CD4-positive, alpha-beta T cell (primary cell): ENCODE data around the gene ISM2. TPM values are rescaled to one million over a fixed set of nuclear protein-coding genes. Genes with fewer than 3 reads are reported as not detected.

Source experiments
- ATAC-seq: fragments of 200-7000 bp; cut with Tn5 transposase; one replicate; pipeline ENCODE4 v1.10.0; 2022; ENCODE audit warnings: mild to moderate bottlenecking; ENCODE audit not compliant: poor library complexity
- CTCF ChIA-PET: fragments of 350-600 bp; sonication (Branson Sonifier 250); formaldehyde crosslinking; loops from one replicate; lab custom pipeline; 2021; ENCODE audit warnings: antibody characterized with exemption, inconsistent platforms; lab: Charles Lee
- POLR2A ChIA-PET: fragments of 350-600 bp; sonication (Branson Sonifier 250); formaldehyde crosslinking; loops from one replicate; lab custom pipeline; 2021; ENCODE audit warnings: antibody characterized with exemption, inconsistent platforms; lab: Charles Lee
- DNase-seq, 14 experiments: peaks; one replicate each; pipeline ENCODE4 v3.0.0-alpha.2; 2013 to 2020; ENCODE audit warnings: mixed read lengths in 2 of 14
- H3K27ac ChIP-seq, 2 donors: one replicate each; pipeline versions ENCODE4 v1.5.1 to v1.7.0; 2013; ENCODE audit warnings: low read length in 2 of 2, low read depth in 1 of 2, mild to moderate bottlenecking in 1 of 2
- H3K27me3 ChIP-seq, 2 experiments: 1 replicate in 1 of 2; 2 replicates in 1 of 2; pipeline versions ENCODE4 v1.6.1 to v1.7.0; 2013; ENCODE audit warnings: low read length in 2 of 2, control low read depth in 1 of 2, mild to moderate bottlenecking in 1 of 2, moderate library complexity in 1 of 2; ENCODE audit not compliant: insufficient read depth in 2 of 2, control insufficient read depth in 1 of 2
- H3K36me3 ChIP-seq: one replicate; pipeline ENCODE4 v1.6.1; 2013; ENCODE audit warnings: low read length, control low read depth; ENCODE audit not compliant: insufficient read depth
- H3K4me1 ChIP-seq: one replicate; pipeline ENCODE4 v1.6.1; 2013; ENCODE audit warnings: low read length, control low read depth; ENCODE audit not compliant: insufficient read depth
- H3K4me3 ChIP-seq: one replicate; pipeline ENCODE4 v1.5.1; 2013; ENCODE audit warnings: mild to moderate bottlenecking, low read length, moderate library complexity
- H3K9me3 ChIP-seq, 2 experiments: 1 replicate in 1 of 2; 2 replicates in 1 of 2; pipeline versions ENCODE4 v1.6.1 to v1.7.0; 2013; ENCODE audit warnings: low read length in 2 of 2, mild to moderate bottlenecking in 2 of 2, control low read depth in 1 of 2, moderate library complexity in 1 of 2; ENCODE audit not compliant: control insufficient read depth in 1 of 2, insufficient read depth in 1 of 2
- H3K27ac Mint-ChIP-seq: one replicate; pipeline ENCODE4 v1.8.0; 2020; ENCODE audit warnings: mixed read lengths
- H3K27me3 Mint-ChIP-seq: one replicate; pipeline ENCODE4 v1.8.0; 2021; ENCODE audit warnings: mixed read lengths
- H3K36me3 Mint-ChIP-seq: one replicate; pipeline ENCODE4 v1.8.0; 2021; ENCODE audit warnings: low read depth, mixed read lengths
- H3K4me1 Mint-ChIP-seq: one replicate; pipeline ENCODE4 v1.8.0; 2021; ENCODE audit warnings: low read depth, mixed read lengths
- H3K4me3 Mint-ChIP-seq: one replicate; pipeline ENCODE4 v1.8.0; 2020; ENCODE audit warnings: mild to moderate bottlenecking, mixed read lengths
- H3K9me3 Mint-ChIP-seq: one replicate; pipeline ENCODE4 v1.8.0; 2020; ENCODE audit warnings: mixed read lengths
- CTCF ChIP-seq: fragments of 200-600 bp; IDR thresholded peaks from one replicate; pipeline ENCODE4 v1.8.0; 2022; ENCODE audit warnings: antibody characterized with exemption, mild to moderate bottlenecking
- intact Hi-C, 2 experiments: fragments of 100-400 bp; cut with DNase I in 1 of 2; cut with micrococcal nuclease in 1 of 2; formaldehyde crosslinking; loops; one replicate each; pipeline versions ENCODE4 v1.15.1 to v1.9.0; 2023 to 2025; cut with DNase I, micrococcal nuclease
- total RNA-seq, 174 experiments: library from RNA in 2 of 174; stranded (reverse) in 2 of 174; gene quantifications; one replicate each; pipeline ENCODE4 v1.2.3 and lab custom pipeline; 2021 to 2026

The ISM2 gene
- total RNA-seq, 2 experiments from 2014 or later: not detected

- TF ChIP-seq CTCF: no peak
- Histone ChIP-seq H3K27me3 (peaks cover 0 to 4% of the 10 kb centered on the region in 2 experiments), H3K4me3 (no peak overlapping the region), H3K4me1 (no peaks in the 10 kb centered on the region), H3K27ac (no peak overlapping the region), H3K9me3 (peaks cover 5 to 10% of the 10 kb centered on the region in 2 experiments), H3K36me3 (peaks cover 14% of the 10 kb centered on the region)
- Mint-ChIP-seq H3K4me1 (no peaks in the 10 kb centered on the region), H3K9me3 (peaks cover 5% of the 10 kb centered on the region), H3K4me3 (no peak overlapping the region), H3K27me3 (peaks cover 15% of the 10 kb centered on the region), H3K36me3 (peaks cover 31% of the 10 kb centered on the region), H3K27ac (no peak overlapping the region)
- CTCF ChIA-PET: interaction anchor here (1.8 kb wide), 1 partner anchor 45 kb away, joined by 3 read pairs; no protein-coding TSS in a partner anchor
- POLR2A ChIA-PET: no interaction called here
- intact Hi-C loops: no loop called here
- no peak for DNase-seq
- ATAC-seq: no peak
Measured at GRCh38 chr14:77505031-77505430, 6.4 kb upstream of the ISM2 start.

DNA sequence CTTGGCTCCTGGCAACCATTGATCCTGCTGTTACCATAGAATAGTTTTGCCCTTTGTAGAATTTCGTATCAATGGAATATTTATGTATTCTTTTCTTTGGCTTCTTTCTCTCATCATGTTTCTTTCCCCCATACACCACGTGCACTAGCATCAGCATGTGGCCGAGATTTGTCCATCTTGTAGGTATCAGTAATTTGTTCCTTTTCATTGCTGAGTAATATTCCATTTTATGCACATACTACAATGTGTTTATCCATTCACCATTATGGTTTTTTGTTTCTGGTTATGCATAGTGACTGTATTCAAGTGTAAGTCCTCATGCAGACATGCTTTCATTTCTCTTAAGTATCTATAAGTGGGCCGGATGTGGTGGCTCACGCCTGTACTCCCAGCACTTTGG is 4.5 kb upstream of the ISM2 start:
- Histone ChIP-seq H3K36me3 (peaks cover 4% of the 10 kb centered on the region), H3K27ac (no peak overlapping the region), H3K4me1 (peaks cover 7% of the 10 kb centered on the region), H3K9me3 (peaks cover 5 to 10% of the 10 kb centered on the region in 2 experiments), H3K27me3 (peaks cover 10 to 12% of the 10 kb centered on the region in 2 experiments), H3K4me3 (no peak overlapping the region)
- no peak for TF ChIP-seq CTCF
- intact Hi-C loops: no loop called here
- ChIA-PET CTCF (no interaction called here), POLR2A (no interaction called here)
- ATAC-seq (no peak), DNase-seq (no peak)
- Mint-ChIP-seq H3K27ac (no peak overlapping the region), H3K4me3 (no peak overlapping the region), H3K36me3 (peaks cover 12% of the 10 kb centered on the region), H3K4me1 (no peaks in the 10 kb centered on the region), H3K9me3 (peaks cover 5% of the 10 kb centered on the region), H3K27me3 (peaks cover 26% of the 10 kb centered on the region)

DNA sequence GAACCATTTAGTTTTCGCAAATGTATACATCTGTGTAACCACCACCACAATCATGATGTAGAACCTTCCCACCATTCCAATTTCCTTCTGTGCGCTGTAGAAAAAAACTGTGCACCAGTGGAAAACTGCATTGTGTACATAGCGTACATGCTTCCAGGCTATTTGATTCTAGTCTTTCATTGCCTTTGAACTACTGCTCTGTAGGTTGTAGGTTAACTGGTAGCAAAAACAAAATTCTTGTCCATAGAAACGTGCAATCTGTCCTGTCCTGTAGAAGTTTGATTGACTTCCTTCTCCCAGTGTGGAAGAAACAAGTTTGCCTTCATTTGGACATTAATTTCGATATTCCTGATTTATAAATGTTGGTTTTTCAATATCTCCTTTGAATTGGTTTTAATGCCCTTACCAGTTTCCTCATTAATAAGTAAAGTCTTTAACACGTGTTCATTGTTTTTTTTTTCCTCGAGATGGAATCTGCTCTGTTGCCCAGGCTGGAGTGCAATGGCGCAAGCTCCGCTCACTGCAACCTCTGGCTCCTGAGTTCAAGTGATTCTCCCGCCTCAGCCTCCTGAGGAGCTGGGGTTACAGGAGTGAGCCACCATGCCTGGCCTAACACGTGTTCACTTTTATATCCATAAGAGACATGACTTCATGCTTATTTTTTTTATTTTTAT is 3.6 kb upstream of the ISM2 start:
- Mint-ChIP-seq H3K4me1 (peaks cover 4% of the 10 kb centered on the region), H3K27me3 (peaks cover 31% of the 10 kb centered on the region), H3K27ac (no peak overlapping the region), H3K4me3 (no peak overlapping the region), H3K36me3 (peaks cover 7% of the 10 kb centered on the region), H3K9me3 (peaks cover 5% of the 10 kb centered on the region)
- Histone ChIP-seq H3K36me3 (peaks cover 2% of the 10 kb centered on the region), H3K27ac (no peak overlapping the region), H3K9me3 (peaks cover 5 to 10% of the 10 kb centered on the region in 2 experiments), H3K4me1 (peaks cover 11% of the 10 kb centered on the region), H3K4me3 (no peak overlapping the region), H3K27me3 (peaks cover 18 to 19% of the 10 kb centered on the region in 2 experiments)
- no peak for ATAC-seq
- no peak for TF ChIP-seq CTCF
- DNase-seq: no peak
- intact Hi-C loops: no loop called here
- POLR2A ChIA-PET: no interaction called here
- CTCF ChIA-PET: no interaction called here
